NCI-H2029 treated with DMSO at 0.1 percent for 48 hours (cell line): ENCODE results near the gene ZCCHC9.
"Not testable (repeated sequence)": the region's sequence is repeated elsewhere in the genome, so short reads cannot be mapped to it uniquely, and the experiment has no call there.

Source experiments
- DNase-seq: peaks from one replicate; lab custom pipeline; 2025; lab: John Stamatoyannopoulos, UW

ZCCHC9 gene

DNA sequence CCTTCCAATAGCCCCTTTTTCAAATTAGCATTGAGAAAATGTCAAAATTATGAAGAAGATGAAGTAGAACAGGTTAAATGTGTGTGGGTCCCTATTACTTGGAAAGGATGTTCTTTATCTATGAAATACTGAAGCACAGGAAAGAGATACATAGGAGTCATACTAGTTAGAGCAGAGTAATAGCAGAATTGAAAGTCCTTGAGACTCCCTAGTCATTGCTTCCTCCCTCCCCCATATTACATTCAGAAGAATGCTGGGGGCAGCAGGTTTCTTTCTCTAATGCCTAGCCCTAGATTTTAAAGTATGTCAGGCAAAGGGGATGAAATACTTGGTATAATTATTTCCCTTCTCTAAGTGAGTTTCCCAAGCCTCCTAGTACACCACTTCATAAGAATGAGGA lies 4.4 kb downstream of the ZCCHC9 start:
- no peak for DNase-seq

GRCh38 chr5:81308836-81309235 lies 7.4 kb downstream of the ZCCHC9 start:
- no peak for DNase-seq

- DNase-seq = no peak
These were observed 9.1 kb downstream of the ZCCHC9 start for GRCh38 chr5:81310402-81311063.

- DNase-seq = no peak
These were observed 11.9 kb downstream of the ZCCHC9 start for GRCh38 chr5:81313278-81313677.

GRCh38 chr5:81313686-81314085 lies 12.3 kb downstream of the ZCCHC9 start:
- no peak for DNase-seq

- DNase-seq = no peak
These were observed 13.2 kb downstream of the ZCCHC9 start for GRCh38 chr5:81314581-81314980.

DNA sequence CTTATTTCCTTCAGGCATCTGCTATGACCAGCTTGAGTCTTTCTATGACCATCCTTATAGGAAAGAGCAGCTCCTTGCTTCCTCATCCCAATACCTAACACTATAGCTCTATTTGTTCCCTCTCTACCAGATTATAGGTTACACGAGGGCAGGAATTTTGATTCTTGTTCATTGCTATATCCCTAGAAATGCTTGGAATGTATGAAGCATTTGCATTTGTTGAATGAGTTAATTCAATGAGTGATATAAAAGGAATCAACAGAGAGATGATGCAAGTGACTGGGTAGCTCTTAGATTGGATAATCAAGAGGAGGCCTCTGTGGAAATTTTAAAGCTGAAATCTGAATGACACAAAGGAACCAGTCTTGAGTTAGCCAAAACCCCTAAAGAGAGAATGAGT lies 13.9 kb downstream of the ZCCHC9 start:
- no peak for DNase-seq

DNA sequence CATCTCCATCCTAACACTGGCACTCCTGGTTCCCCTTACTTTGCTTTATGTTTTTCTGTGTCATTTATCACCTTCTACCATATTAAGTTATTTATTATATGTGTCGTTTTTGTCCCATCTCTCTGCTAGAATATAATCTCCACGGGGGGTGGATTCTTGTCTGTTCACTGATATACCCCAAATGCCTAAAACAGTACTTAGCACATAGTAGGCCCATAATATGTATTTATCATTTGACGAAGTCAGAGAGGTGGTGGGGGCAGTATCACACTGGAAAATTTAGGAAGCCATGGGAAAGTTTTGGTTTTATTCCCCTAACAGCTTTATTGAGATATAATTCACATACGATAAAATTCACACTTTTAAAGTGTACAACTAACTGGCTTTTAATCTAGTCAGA lies 14.4 kb downstream of the ZCCHC9 start:
- no peak for DNase-seq

- no peak for DNase-seq
These were observed 15.2 kb downstream of the ZCCHC9 start for GRCh38 chr5:81316571-81316970.

DNA sequence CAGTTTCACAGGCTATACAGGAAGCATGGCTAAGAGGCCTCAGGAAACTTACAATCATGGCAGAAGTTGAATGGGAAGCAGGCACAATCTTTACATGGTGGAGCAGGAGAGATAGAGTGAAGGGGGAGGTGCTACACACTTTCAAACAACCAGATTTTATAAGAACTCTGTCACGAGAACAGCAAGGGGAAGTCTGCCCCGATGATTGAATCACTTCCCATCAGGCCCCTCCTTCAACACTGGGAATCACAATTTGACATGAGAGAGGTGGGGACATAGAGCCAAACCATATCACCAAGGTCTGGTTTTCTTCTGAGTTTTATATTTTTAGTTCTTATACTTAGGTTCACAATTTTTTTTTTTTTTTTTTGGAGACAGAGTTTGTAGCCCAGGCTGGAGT lies 16.1 kb downstream of the ZCCHC9 start:
- DNase-seq = no peak

- DNase-seq = no peak
These were observed 25.2 kb downstream of the ZCCHC9 start for GRCh38 chr5:81326554-81326953.

GRCh38 chr5:81334304-81335061 lies 33.1 kb downstream of the ZCCHC9 start:
- DNase-seq = no peak

- no peak for DNase-seq
These were observed 34.6 kb downstream of the ZCCHC9 start for GRCh38 chr5:81335946-81336345.

DNA sequence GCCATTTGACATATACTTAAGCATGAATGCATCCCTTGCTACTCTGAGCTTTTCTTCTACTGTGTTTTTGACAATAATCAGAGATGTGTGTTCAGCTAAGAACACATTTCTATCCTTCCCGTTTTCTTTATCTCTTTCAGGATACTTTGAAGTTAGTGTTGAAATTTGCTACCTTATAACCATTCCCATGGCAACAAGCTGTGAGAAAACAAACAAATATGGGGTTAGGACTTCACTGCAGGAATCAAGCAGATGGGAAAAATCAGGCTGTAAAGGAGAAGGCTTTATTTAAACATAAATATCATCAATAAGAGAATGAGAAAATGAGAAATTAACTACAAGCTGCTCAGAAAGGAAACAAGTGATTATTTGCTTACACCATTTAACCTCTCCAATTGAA lies 35.2 kb downstream of the ZCCHC9 start:
- DNase-seq = no peak

DNA sequence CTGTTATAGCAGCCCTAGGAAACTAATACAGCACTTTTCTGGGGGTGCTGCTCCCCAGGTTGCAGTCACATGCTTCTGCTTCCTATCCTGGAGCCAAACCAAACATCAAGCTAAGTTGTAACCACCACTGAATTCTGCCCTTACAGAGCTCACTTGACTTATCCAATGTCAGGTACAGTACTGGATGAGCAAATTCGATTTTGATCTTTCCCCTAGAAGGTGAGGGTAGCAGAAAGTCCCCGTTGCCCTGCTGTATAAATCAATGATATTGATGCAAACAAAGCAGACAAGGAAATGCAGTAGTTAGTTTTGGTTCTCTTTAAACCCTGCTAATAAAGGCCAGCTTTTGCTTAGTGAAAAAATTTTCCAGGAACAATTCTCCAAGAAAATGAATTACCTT lies 36.4 kb downstream of the ZCCHC9 start:
- no peak for DNase-seq

DNA sequence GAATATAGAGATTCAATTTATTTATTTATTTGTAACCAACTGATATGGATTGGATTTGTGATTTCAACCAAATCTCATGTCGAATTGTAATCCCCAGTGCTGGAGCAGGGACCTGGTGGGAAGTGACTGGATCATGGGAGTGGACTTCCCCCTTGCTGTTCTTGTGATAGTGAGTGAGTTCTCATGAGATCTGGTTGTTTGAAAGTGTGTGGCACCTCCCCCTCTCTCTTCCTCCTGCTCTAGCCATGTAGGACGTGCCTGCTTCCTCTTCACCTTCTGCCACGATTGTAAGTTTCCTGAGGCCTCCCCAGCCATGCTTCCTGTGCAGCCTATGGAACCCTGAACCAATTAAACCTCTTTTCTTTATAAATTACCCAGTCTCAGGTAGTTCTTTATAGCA lies 36.8 kb downstream of the ZCCHC9 start:
- DNase-seq = not testable (repeated sequence)

GRCh38 chr5:81344736-81345135 lies 43.3 kb downstream of the ZCCHC9 start:
- no peak for DNase-seq

- DNase-seq = no peak
These were observed 44.1 kb downstream of the ZCCHC9 start for GRCh38 chr5:81345411-81346003.

DNA sequence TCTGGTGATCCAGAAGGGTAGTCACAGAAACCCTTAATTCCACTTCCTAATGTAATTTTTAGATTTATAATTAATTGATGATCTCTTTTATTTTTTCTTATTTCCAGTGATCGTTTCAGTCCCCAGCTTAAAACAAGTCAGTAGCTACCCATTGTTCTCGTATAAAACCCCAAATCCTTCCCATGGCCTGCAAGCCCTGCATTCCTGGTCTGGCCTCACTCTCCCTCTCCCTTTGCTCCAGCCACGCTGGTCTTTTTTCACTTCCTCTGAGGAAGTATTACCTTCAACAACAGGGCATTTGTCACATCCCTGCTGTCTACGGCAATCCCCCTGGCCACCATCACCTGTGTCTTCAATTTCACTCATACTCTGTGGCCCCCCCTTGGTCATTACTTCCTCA lies 47.8 kb downstream of the ZCCHC9 start:
- no peak for DNase-seq

DNA sequence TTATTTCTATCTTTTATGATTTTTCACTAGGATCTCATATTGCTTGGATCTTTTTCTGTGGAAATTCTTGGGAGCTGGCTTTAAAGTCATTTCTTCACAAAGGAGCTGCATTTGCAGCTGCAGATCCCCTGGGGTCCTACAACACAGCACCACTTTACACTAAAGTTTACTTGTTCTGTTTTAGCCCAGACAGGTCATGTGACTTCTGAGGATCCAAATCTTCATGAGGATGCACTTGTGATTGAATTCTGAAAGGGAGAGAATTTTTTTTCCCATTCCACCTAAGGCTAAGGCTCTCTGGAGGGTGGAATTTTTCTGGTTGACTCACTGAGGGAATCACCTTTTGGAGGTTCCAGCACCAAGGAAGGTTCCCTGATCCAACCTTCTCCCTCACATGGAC lies 49.1 kb downstream of the ZCCHC9 start:
- DNase-seq = no peak

GRCh38 chr5:81353189-81353588 lies 51.8 kb downstream of the ZCCHC9 start:
- DNase-seq = no peak

DNA sequence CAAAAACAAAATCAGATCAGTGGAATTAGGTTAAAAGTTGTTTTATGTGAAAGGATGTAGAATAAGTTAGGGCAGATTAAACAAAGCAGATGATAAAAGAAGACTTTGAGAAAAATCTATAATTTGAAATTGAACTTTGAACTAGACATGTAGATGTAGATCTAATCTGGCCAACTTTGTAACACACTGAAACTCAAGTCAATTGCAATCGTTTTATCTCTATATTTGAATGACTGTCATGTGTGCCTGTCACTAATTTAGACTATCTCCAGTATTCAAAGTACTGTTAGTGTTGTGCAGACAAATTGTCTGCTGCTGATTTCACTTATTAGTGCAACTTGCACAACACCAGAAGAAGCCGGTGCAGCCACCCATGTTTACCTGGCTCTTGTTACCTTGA lies 52.7 kb downstream of the ZCCHC9 start:
- no peak for DNase-seq
